PC-3 (cell line): ENCODE measurements around the gene TAOK1. TPM values are rescaled to one million over a fixed set of nuclear protein-coding genes. Genes with fewer than 3 reads are reported as not detected.

ENCODE experiments used
- ATAC-seq: fragments of 200-7000 bp; cut with Tn5 transposase; 2 replicates; pipeline ENCODE4 v1.9.1; 2020; ENCODE audit warnings: mild to moderate bottlenecking, moderate library complexity
- BruUV-seq: library from RNA; stranded (reverse); fragments of 400-500 nt; replicated peaks from 2 replicates; lab custom pipeline; 2021; lab: Mats Ljungman, UMichigan
- CTCF ChIA-PET: fragments of 300-600 bp; sonication (Branson Sonifier 250); formaldehyde crosslinking; loops from one replicate; lab custom pipeline; 2022; ENCODE audit warnings: antibody characterized with exemption; lab: Charles Lee
- POLR2A ChIA-PET: fragments of 300-600 bp; sonication (Branson Sonifier 250); formaldehyde crosslinking; loops from one replicate; lab custom pipeline; 2022; ENCODE audit warnings: antibody characterized with exemption; ENCODE audit not compliant: unreplicated experiment; lab: Charles Lee
- DNase-seq: peaks from one replicate; pipeline ENCODE4 v3.0.0-alpha.2; 2015
- H2AFZ ChIP-seq: fragments of 300-600 bp; sonication (generic); 2 replicates; pipeline ENCODE4 v1.6.0; 2016; ENCODE audit warnings: antibody characterized with exemption, low read length
- H3F3A ChIP-seq: fragments of 300-600 bp; sonication (generic); one replicate; pipeline ENCODE4 v1.6.0; 2017; ENCODE audit warnings: antibody characterized with exemption, low read length, control low read depth, mild to moderate bottlenecking; ENCODE audit not compliant: unreplicated experiment
- H3K27ac ChIP-seq: fragments of 300-600 bp; sonication (generic); 2 replicates; pipeline ENCODE4 v1.5.1; 2016; ENCODE audit warnings: mild to moderate bottlenecking, low read length
- H3K27me3 ChIP-seq: fragments of 300-600 bp; sonication (generic); 2 replicates; pipeline ENCODE4 v1.6.1; 2016; ENCODE audit warnings: low read length, mixed read lengths
- H3K36me3 ChIP-seq: fragments of 300-600 bp; sonication (generic); 2 replicates; pipeline ENCODE4 v1.6.1; 2016; ENCODE audit warnings: low read depth, mixed run types, low read length, mixed read lengths
- H3K4me1 ChIP-seq: fragments of 300-600 bp; sonication (generic); 2 replicates; pipeline ENCODE4 v1.5.1; 2016; ENCODE audit warnings: low read length; ENCODE audit not compliant: insufficient read depth
- H3K4me2 ChIP-seq: fragments of 300-600 bp; sonication (generic); 2 replicates; pipeline ENCODE4 v1.6.0; 2016; ENCODE audit warnings: low read length
- H3K4me3 ChIP-seq: fragments of 300-600 bp; sonication (generic); 2 replicates; pipeline ENCODE4 v1.5.1; 2016; ENCODE audit warnings: mild to moderate bottlenecking, low read length, mixed read lengths
- H3K79me2 ChIP-seq: fragments of 300-600 bp; sonication (generic); 2 replicates; pipeline ENCODE4 v1.6.1; 2017; ENCODE audit warnings: low read length, mixed read lengths
- H3K9ac ChIP-seq: fragments of 300-600 bp; sonication (generic); 2 replicates; pipeline ENCODE4 v1.6.0; 2016; ENCODE audit warnings: mild to moderate bottlenecking, low read length
- H3K9me2 ChIP-seq: fragments of 300-600 bp; sonication (generic); replicated peaks from 2 replicates; pipeline ENCODE4 v1.6.1; 2016; ENCODE audit warnings: mixed run types, low read length, mixed read lengths
- H3K9me3 ChIP-seq: fragments of 300-600 bp; sonication (generic); 2 replicates; pipeline ENCODE4 v1.6.1; 2016; ENCODE audit warnings: low read length, mixed read lengths
- H4K20me1 ChIP-seq: fragments of 300-600 bp; sonication (generic); 2 replicates; pipeline ENCODE4 v1.6.1; 2016; ENCODE audit warnings: low read length, mixed read lengths
- EZH2 ChIP-seq: fragments of 300-600 bp; sonication (generic); IDR thresholded peaks from one replicate; pipeline ENCODE4 v1.6.1; 2017; ENCODE audit warnings: antibody characterized with exemption, mild to moderate bottlenecking, low read length; ENCODE audit not compliant: unreplicated experiment
- EZH2phosphoT487 ChIP-seq: fragments of 300-600 bp; sonication (generic); IDR thresholded peaks from 2 replicates; pipeline ENCODE4 v1.6.1; 2018; ENCODE audit warnings: mild to moderate bottlenecking, antibody characterized with exemption, low read length, borderline replicate concordance
- intact Hi-C: fragments of 100-400 bp; cut with micrococcal nuclease; formaldehyde crosslinking; loops from 2 replicates; pipeline ENCODE4 v1.9.0; 2023
- total RNA-seq: library from RNA; depleted of rRNA; stranded (reverse); fragments of >200 nt; gene quantifications from 2 replicates; pipeline ENCODE4 v1.2.3, GENCODE V29; 2014
- TF ChIP-seq, protein P1 (sequence below): fragments of 300-600 bp; sonication (generic); conservative IDR thresholded peaks from 2 replicates; pipeline ENCODE4 v1.5.1; 2017; ENCODE audit warnings: antibody characterized with exemption, low read depth, mild to moderate bottlenecking, low read length

TAOK1 gene
- total RNA-seq, 1 experiment from 2014 or later = 17.3 TPM

DNA sequence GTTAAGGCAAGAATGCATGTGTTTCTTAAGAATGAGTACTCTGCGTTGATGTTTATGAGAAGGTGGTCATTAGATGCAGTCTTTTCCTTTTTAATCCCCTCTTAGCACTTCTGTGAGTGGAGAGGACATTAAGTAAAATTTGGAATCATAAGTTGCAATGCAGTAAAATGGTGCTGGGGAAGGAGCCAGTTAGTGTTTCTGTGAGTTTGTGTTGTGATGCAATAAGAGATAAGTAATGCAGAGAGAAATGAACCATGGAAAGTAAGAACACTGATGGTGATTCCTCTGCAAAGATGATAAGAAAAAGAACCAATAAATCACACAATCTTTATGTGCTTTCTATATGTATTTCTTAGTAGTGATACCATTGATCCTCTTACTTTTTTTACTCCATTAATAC, 156.7 kb downstream of the TAOK1 start:
- no TSS peak for BruUV-seq

DNA sequence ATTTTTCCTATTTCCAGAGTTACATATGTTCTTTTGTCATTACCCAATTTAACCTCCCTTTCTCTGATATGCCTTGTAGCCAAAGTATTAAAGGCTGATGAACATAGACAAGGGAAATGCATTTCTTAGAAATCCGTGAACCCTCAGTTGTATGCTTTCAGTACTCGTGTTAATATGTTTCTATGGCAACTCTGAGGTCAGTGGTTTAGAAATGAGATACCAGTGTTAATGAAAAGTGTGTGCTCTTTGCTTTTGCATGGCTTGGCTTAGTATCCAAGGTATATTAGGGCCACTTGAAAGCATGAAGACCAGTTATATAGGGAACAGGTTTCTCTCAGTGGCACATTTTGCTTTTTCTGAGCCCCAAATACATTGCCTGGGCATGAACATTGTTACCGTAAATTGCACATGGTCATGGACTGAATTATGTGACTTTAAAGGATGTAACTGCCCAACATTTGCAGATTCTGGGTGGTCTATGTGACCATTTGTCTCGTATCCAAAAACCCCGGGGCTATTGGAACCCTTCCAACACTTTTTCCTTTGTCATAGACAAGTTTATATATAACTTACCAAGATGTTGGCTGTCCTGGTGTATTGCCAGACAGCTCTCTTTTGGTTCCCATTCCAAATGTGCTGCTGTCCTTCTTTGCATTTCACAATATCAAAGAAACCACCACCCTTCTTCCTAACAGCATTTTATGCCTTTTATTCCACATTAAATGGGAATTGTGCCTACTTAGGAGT, 159.2 kb downstream of the TAOK1 start:
- DNase-seq (no peak), ATAC-seq (no peak)
- Histone ChIP-seq H3K27ac (no peak overlapping the region), H4K20me1 (no peaks in the 10 kb centered on the region), H2AFZ (no peak overlapping the region), H3K9me3 (no peaks in the 10 kb centered on the region), H3K4me3 (no peak overlapping the region), H3K79me2 (no peaks in the 10 kb centered on the region), H3F3A (no peaks in the 10 kb centered on the region), H3K4me1 (no peaks in the 10 kb centered on the region), H3K9ac (no peak overlapping the region), H3K36me3 (no peaks in the 10 kb centered on the region), H3K4me2 (no peak overlapping the region), H3K9me2 (no peaks in the 10 kb centered on the region), H3K27me3 (no peaks in the 10 kb centered on the region)
- BruUV-seq = no TSS peak
- intact Hi-C loops = no loop called here
- POLR2A ChIA-PET = no interaction called here
- no peak for TF ChIP-seq EZH2phosphoT487
- no peak for TF ChIP-seq EZH2
- TF ChIP-seq, protein P1, sequence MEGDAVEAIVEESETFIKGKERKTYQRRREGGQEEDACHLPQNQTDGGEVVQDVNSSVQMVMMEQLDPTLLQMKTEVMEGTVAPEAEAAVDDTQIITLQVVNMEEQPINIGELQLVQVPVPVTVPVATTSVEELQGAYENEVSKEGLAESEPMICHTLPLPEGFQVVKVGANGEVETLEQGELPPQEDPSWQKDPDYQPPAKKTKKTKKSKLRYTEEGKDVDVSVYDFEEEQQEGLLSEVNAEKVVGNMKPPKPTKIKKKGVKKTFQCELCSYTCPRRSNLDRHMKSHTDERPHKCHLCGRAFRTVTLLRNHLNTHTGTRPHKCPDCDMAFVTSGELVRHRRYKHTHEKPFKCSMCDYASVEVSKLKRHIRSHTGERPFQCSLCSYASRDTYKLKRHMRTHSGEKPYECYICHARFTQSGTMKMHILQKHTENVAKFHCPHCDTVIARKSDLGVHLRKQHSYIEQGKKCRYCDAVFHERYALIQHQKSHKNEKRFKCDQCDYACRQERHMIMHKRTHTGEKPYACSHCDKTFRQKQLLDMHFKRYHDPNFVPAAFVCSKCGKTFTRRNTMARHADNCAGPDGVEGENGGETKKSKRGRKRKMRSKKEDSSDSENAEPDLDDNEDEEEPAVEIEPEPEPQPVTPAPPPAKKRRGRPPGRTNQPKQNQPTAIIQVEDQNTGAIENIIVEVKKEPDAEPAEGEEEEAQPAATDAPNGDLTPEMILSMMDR = no peak
- CTCF ChIA-PET = no interaction called here

More for the DNA sequence above, 156.7 kb downstream of the TAOK1 start:
- ChIA-PET POLR2A (no interaction called here), CTCF (no interaction called here)
- Histone ChIP-seq H3K4me2 (no peak overlapping the region), H3K4me1 (no peaks in the 10 kb centered on the region), H4K20me1 (no peaks in the 10 kb centered on the region), H3K79me2 (no peaks in the 10 kb centered on the region), H2AFZ (no peak overlapping the region), H3K9me2 (no peaks in the 10 kb centered on the region), H3F3A (no peaks in the 10 kb centered on the region), H3K4me3 (no peak overlapping the region), H3K36me3 (no peaks in the 10 kb centered on the region), H3K27me3 (no peaks in the 10 kb centered on the region), H3K9ac (no peak overlapping the region), H3K27ac (no peak overlapping the region), H3K9me3 (no peaks in the 10 kb centered on the region)
- ATAC-seq = no peak
- TF ChIP-seq, protein P1 = no peak
- TF ChIP-seq EZH2phosphoT487 (no peak), EZH2 (no peak)
- DNase-seq = no peak
- intact Hi-C loops = no loop called here

DNA sequence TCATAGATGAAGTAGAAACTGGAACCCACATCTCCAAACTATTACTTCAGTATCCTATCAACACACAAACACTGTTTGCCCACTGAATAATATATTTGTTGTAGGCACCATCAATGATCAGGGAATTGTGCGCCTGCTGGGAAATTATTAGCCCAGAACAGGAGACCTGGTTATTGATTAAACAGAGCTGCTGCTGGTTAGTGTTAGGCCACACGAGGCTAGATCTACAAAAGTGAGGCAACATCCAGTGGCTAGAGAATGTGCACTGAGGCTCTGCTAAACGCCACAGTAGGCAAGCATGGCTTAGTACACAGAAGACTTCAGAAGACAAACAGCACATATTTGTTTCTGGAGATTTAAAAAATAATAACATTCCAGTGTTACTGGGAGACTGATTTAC, 165.7 kb downstream of the TAOK1 start:
- H2AFZ ChIP-seq = no peak overlapping the region
- ChIA-PET CTCF (no interaction called here), POLR2A (no interaction called here)
- H3K9me2 ChIP-seq = no peaks in the 10 kb centered on the region
- BruUV-seq = no TSS peak
- H3K79me2 ChIP-seq = no peaks in the 10 kb centered on the region
- no peak overlapping the region for H3K9ac ChIP-seq
- no peaks in the 10 kb centered on the region for H4K20me1 ChIP-seq
- no peaks in the 10 kb centered on the region for H3F3A ChIP-seq
- ATAC-seq = no peak
- no peaks in the 10 kb centered on the region for H3K36me3 ChIP-seq
- no peak overlapping the region for H3K27ac ChIP-seq
- TF ChIP-seq EZH2 = no peak
- TF ChIP-seq, protein P1 = no peak
- TF ChIP-seq EZH2phosphoT487 = no peak
- intact Hi-C loops = no loop called here
- H3K4me1 ChIP-seq = no peaks in the 10 kb centered on the region
- H3K4me2 ChIP-seq = no peak overlapping the region
- no peaks in the 10 kb centered on the region for H3K27me3 ChIP-seq
- H3K9me3 ChIP-seq = no peaks in the 10 kb centered on the region
- H3K4me3 ChIP-seq = no peak overlapping the region
- DNase-seq = no peak
